ENCODE data around the gene SLFN5. TPM values are rescaled to one million over a fixed set of nuclear protein-coding genes. Genes with fewer than 3 reads are reported as not detected.

Gene SLFN5
- polyA plus RNA-seq, 1 experiment, result 32.6 TPM

GRCh38 chr17:35213412-35213940, 29.4 kb upstream of the SLFN5 start:
- ChIA-PET POLR2A (no interaction called here), CTCF (no interaction called here)
- no peak for DNase-seq (ENCODE audit: low read depth)
- Histone ChIP-seq H3K27me3 (ENCODE audit: control insufficient read depth, insufficient read depth, low read length) (peaks cover 3% of the 10 kb centered on the region; the same call in 1 of the 2 replicates), H3K4me3 (ENCODE audit: low read depth, low read length) (no peak overlapping the region), H3K36me3 (ENCODE audit: control insufficient read depth, insufficient read depth, low read length) (no peaks in the 10 kb centered on the region)
- no peak for TF ChIP-seq CTCF (IDR thresholded peaks at IDR 0.05; ENCODE audit: insufficient read depth, low read depth, low read length)

GRCh38 chr17:35214192-35214591, 28.7 kb upstream of the SLFN5 start:
- no peaks in the 10 kb centered on the region for H3K36me3 ChIP-seq (ENCODE audit: control insufficient read depth, insufficient read depth, low read length)
- POLR2A ChIA-PET, result no interaction called here
- CTCF ChIA-PET, result no interaction called here
- TF ChIP-seq CTCF (IDR thresholded peaks at IDR 0.05; ENCODE audit: insufficient read depth, low read depth, low read length), result no peak
- peaks cover 3% of the 10 kb centered on the region; the same call in 1 of the 2 replicates for H3K27me3 ChIP-seq (ENCODE audit: control insufficient read depth, insufficient read depth, low read length)
- H3K4me3 ChIP-seq (ENCODE audit: low read depth, low read length), result no peak overlapping the region
- DNase-seq (ENCODE audit: low read depth), result no peak

- no peak overlapping the region for H3K4me3 ChIP-seq (ENCODE audit: low read depth, low read length)
- DNase-seq (ENCODE audit: low read depth), result no peak
- no peak for TF ChIP-seq CTCF (IDR thresholded peaks at IDR 0.05; ENCODE audit: insufficient read depth, low read depth, low read length)
- H3K27me3 ChIP-seq (ENCODE audit: control insufficient read depth, insufficient read depth, low read length), result peaks cover 3% of the 10 kb centered on the region; the same call in 1 of the 2 replicates
- POLR2A ChIA-PET, result no interaction called here
- CTCF ChIA-PET, result no interaction called here
- H3K36me3 ChIP-seq (ENCODE audit: control insufficient read depth, insufficient read depth, low read length), result no peaks in the 10 kb centered on the region
These were observed 28.1 kb upstream of the SLFN5 start for GRCh38 chr17:35214631-35215273.

GRCh38 chr17:35217107-35217506, 25.8 kb upstream of the SLFN5 start:
- no peak for DNase-seq (ENCODE audit: low read depth)
- POLR2A ChIA-PET, result no interaction called here
- no peak overlapping the region for H3K4me3 ChIP-seq (ENCODE audit: low read depth, low read length)
- no peak for TF ChIP-seq CTCF (IDR thresholded peaks at IDR 0.05; ENCODE audit: insufficient read depth, low read depth, low read length)
- H3K27me3 ChIP-seq (ENCODE audit: control insufficient read depth, insufficient read depth, low read length), result peaks cover 3% of the 10 kb centered on the region; the same call in 1 of the 2 replicates
- CTCF ChIA-PET, result interaction anchor here (0.6 kb wide), 1 partner anchor 216 kb away, joined by 3 read pairs; no protein-coding TSS in a partner anchor
- H3K36me3 ChIP-seq (ENCODE audit: control insufficient read depth, insufficient read depth, low read length), result no peaks in the 10 kb centered on the region

GRCh38 chr17:35218915-35219314, 24.0 kb upstream of the SLFN5 start:
- no peak for DNase-seq (ENCODE audit: low read depth)
- Histone ChIP-seq H3K27me3 (ENCODE audit: control insufficient read depth, insufficient read depth, low read length) (peaks cover 5% of the 10 kb centered on the region; the same call in 1 of the 2 replicates), H3K4me3 (ENCODE audit: low read depth, low read length) (no peak overlapping the region), H3K36me3 (ENCODE audit: control insufficient read depth, insufficient read depth, low read length) (no peaks in the 10 kb centered on the region)
- CTCF ChIA-PET, result no interaction called here
- TF ChIP-seq CTCF (IDR thresholded peaks at IDR 0.05; ENCODE audit: insufficient read depth, low read depth, low read length), result no peak
- POLR2A ChIA-PET, result interaction anchor here (0.7 kb wide), 1 partner anchor 967 kb away, joined by 3 read pairs; no protein-coding TSS in a partner anchor
